Esophagus (tissue), 2 donors: ENCODE data around the gene NFASC. TPM values are rescaled to one million over a fixed set of nuclear protein-coding genes. Genes with fewer than 3 reads are reported as not detected.

Experiments
- H3K27ac ChIP-seq, 2 donors: one replicate each; pipeline ENCODE4 v1.5.1; 2013; ENCODE audit warnings: low read depth in 2 of 2, mild to moderate bottlenecking in 2 of 2, inconsistent platforms in 1 of 2, low read length in 1 of 2, moderate library complexity in 1 of 2
- H3K27me3 ChIP-seq, 2 donors: one replicate each; pipeline ENCODE4 v1.6.1; 2013; ENCODE audit warnings: low read length in 2 of 2, control low read depth in 1 of 2, mild to moderate bottlenecking in 1 of 2; ENCODE audit not compliant: insufficient read depth in 2 of 2, control insufficient read depth in 1 of 2
- H3K36me3 ChIP-seq, 2 donors: one replicate each; pipeline ENCODE4 v1.6.1; 2013; ENCODE audit warnings: low read length in 1 of 2; ENCODE audit not compliant: control insufficient read depth in 2 of 2, insufficient read depth in 2 of 2
- H3K4me1 ChIP-seq, 2 donors: one replicate each; pipeline ENCODE4 v1.6.1; 2013; ENCODE audit warnings: low read length in 1 of 2; ENCODE audit not compliant: control insufficient read depth in 2 of 2, insufficient read depth in 2 of 2
- H3K4me3 ChIP-seq, 2 donors: one replicate each; pipeline ENCODE4 v1.5.1; 2013; ENCODE audit warnings: low read length in 2 of 2, mild to moderate bottlenecking in 2 of 2, low read depth in 1 of 2, moderate library complexity in 1 of 2
- H3K9me3 ChIP-seq, 2 donors: one replicate each; pipeline ENCODE4 v1.6.1; 2013; ENCODE audit warnings: mild to moderate bottlenecking in 2 of 2, low read depth in 1 of 2, low read length in 1 of 2, moderate library complexity in 1 of 2; ENCODE audit not compliant: control insufficient read depth in 2 of 2, insufficient read depth in 1 of 2
- WGBS, 2 donors: extraction: QIAGEN DNeasy Blood & Tissue Kit; methylation state at CpG; one replicate each; pipeline ENCODE4 v1.1.7; 2013; 5-methylcytosine and 5-hydroxymethylcytosine counted together
- polyA plus RNA-seq, 2 donors: library from polyadenylated mRNA; stranded (reverse); fragments of 200-250 nt; gene quantifications; one replicate each; pipeline ENCODE4 v1.2.3, GENCODE V29; 2013
- donor health status: healthy with polysubstance abuse.
- donor health status: Bipolar disorder and iron deficiency.

NFASC gene
- polyA plus RNA-seq, 2 donors, result 6.0 to 10.6 TPM

DNA sequence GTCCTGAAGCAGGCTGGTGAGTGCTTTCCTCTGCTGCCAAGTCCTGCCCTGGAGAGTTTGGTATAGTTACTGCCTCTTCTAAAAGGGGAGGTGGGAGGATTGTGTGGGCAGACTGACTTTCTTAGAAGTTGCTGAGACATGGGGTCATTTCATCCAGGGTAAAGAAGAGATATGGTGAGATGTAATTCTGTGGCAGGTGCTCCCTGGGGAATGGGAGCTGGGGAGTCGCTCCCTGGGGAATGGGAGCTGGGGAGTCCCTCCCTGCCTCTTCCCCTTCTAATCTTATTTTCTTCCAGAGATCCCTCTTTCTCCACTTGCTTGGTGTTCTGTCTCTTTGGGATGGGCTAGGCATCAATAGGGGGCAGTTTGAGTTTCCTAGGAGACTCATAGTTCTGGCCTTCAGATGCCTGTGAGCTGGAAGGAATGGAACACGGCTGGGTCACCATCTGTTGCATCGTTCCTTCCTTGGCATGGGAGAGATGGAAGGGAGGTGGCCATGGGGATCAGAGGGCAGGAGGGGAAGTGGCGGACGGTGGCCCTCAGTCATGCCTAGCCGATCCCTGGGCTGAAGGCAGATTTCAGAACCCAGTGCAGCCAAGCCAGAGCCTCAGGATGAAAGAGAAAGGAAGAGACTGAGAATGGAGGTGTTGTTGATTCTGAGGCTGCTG, 59.0 kb downstream of the NFASC start:
- H3K4me1 ChIP-seq, result peaks cover 0 to 3% of the 10 kb centered on the region in 2 donors
- WGBS, 2 donors, result 79 to 82% methylated on average over 6 of the region's 6 CpGs
- H3K27me3 ChIP-seq, result no peaks in the 10 kb centered on the region
- H3K9me3 ChIP-seq, result no peaks in the 10 kb centered on the region
- H3K27ac ChIP-seq, result no peak overlapping the region
- no peaks in the 10 kb centered on the region for H3K36me3 ChIP-seq
- no peak overlapping the region for H3K4me3 ChIP-seq

DNA sequence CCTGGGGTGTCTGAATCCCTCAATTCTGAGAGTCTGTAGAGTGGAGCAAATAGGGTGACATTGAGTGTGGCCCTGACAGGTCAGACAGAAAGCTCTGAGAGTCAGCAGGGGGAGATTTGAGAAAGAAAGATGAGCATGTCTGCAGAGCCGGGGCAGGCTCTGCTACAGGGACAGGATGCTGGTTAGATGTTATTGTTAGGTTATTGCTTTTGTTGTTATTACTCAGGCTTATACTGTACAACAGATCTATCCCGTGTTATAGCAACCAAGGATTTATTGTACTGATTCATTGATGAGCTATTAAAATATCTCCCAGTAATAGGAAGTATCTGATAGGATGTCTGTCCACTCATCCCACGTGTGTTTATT, 59.5 kb downstream of the NFASC start:
- 77 to 81% methylated on average over 3 of the region's 3 CpGs for WGBS, 2 donors
- no peaks in the 10 kb centered on the region for H3K27me3 ChIP-seq

DNA sequence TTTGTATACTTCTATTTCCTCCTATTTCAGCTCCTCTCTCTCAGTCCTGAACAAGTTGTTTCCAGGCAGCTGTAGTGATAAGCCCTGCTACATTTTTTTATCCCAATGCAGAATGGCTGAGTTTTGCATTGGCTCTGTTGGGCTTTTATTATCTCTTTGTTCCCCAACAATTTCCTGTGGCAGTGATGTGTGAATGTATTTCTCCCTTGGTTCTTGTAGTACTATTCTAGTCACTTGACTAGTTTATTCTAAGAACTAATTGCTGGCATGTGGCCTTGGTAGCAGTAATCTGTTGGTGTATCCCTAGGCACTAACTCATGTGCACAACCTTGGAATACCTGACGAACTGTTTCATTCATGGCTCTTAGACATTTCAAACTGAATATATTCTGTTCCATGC, 60.7 kb downstream of the NFASC start:
- 81 to 89% methylated on average over 1 of the region's 1 CpG for WGBS, 2 donors
- Histone ChIP-seq H3K36me3 (no peaks in the 10 kb centered on the region), H3K4me1 (peaks cover 0 to 3% of the 10 kb centered on the region in 2 donors), H3K27ac (no peak overlapping the region), H3K27me3 (no peaks in the 10 kb centered on the region), H3K9me3 (no peaks in the 10 kb centered on the region), H3K4me3 (no peak overlapping the region)

More for the DNA sequence above, 59.5 kb downstream of the NFASC start:
- H3K4me3 ChIP-seq, result no peak overlapping the region
- H3K9me3 ChIP-seq, result no peaks in the 10 kb centered on the region
- H3K36me3 ChIP-seq, result no peaks in the 10 kb centered on the region
- H3K27ac ChIP-seq, result no peak overlapping the region
- H3K4me1 ChIP-seq, result peaks cover 0 to 3% of the 10 kb centered on the region in 2 donors

DNA sequence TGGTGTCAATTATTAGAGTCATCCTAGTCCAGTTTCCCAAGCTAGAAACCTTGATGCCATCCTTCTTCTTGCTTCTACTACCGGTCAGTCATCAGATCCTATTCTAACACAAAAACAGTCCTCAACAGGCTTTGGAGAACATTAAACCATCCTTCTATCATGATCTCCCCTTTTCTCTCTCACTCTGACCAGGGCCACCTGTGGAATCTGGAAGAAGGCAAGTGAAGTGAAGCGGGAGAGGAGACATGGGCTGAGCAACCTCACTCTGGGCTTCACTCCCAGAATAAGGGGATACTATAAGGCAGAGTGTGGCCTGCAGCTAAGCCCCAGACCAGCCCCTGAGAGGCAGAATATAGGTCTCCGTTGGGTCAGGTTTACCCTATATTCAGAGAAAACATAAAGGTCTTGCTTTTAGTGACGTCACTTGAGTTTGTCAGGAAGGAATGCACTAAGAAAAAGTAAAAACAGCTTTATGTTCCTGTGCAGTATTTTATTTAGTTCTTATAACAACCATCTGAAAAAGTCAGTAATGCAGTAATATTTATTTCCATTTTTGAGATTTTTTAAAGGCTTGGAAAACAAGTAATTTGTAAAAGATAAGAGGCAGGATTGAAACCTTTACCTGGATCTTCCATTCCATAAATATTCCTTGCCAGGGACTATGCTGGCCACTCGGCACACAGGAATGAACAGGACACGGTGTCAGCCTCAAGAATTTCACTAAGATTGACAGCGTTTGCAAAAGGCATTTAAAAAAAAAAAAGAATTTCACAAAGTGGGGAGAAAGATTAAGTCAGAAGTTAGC, 61.3 kb downstream of the NFASC start:
- no peak overlapping the region for H3K4me3 ChIP-seq
- no peaks in the 10 kb centered on the region for H3K27me3 ChIP-seq
- H3K4me1 ChIP-seq, result peaks cover 0 to 3% of the 10 kb centered on the region in 2 donors
- 86 to 87% methylated on average over 7 of the region's 7 CpGs for WGBS, 2 donors
- no peaks in the 10 kb centered on the region for H3K36me3 ChIP-seq
- no peaks in the 10 kb centered on the region for H3K9me3 ChIP-seq
- no peak overlapping the region for H3K27ac ChIP-seq

DNA sequence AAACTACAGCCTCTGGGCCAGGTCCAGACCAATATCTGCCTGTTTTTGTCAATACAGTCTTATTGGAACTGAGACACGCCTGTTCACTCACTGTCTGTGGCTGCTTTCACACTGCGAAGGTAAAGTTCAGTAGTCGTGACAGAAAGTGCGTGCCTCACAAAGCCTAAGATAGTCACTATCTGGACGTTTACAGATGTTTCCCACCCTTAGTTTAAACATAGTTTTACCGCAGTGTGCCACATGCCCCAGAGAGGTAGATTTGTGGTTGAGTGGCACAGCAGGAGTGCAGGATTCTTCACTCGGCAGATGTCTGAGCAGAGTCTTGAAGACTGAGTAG, 61.9 kb downstream of the NFASC start:
- no peaks in the 10 kb centered on the region for H3K36me3 ChIP-seq
- H3K9me3 ChIP-seq, result no peaks in the 10 kb centered on the region
- no peaks in the 10 kb centered on the region for H3K27me3 ChIP-seq
- 70 to 72% methylated on average over 7 of the region's 7 CpGs for WGBS, 2 donors
- no peak overlapping the region for H3K4me3 ChIP-seq
- no peak overlapping the region for H3K27ac ChIP-seq
- H3K4me1 ChIP-seq, result peaks cover 0 to 3% of the 10 kb centered on the region in 2 donors

DNA sequence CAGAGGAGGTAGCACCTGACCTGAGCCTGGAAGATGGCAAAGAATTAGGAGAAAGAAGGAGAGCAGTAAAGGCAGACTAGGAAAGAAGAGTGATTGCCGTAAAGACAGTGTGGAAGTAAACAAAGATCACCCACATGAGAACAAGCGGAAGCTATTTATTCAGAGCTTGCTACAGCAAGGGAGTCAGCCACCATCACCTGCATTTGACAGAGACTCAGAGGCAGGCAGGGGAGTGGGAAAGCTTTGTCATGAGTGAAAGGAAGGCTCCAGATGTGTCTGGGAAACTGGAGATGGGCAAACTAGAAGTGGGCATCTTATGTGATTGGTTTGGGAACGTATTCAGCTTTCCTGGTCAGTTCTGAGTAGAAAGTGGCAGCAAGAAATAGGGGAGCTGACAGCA, 64.5 kb downstream of the NFASC start:
- no peaks in the 10 kb centered on the region for H3K36me3 ChIP-seq
- H3K4me1 ChIP-seq, result no peaks in the 10 kb centered on the region
- no peak overlapping the region for H3K27ac ChIP-seq
- 72% methylated on average over 3 of the region's 3 CpGs for WGBS, 2 donors
- no peaks in the 10 kb centered on the region for H3K9me3 ChIP-seq
- no peak overlapping the region for H3K4me3 ChIP-seq
- H3K27me3 ChIP-seq, result no peaks in the 10 kb centered on the region

DNA sequence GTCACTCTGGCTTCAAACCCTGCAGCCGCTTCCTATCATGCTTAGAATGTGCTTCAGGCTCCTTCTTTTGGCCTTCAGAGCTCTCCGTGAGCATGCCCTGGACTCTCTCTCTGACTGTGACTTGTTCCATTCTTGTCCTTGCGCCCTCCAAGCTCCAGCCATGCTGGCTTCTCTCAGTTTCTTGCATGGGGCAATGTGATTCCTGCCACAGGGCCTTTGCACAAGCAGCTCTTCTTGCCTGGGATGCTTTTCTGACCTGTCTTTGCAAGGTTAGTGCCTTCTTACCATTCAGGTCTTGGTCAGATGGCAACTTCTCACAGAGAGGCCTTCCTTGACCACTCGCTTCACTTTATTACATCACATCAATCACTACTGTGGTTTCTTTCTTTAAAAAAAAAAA, 66.1 kb downstream of the NFASC start:
- Histone ChIP-seq H3K36me3 (no peaks in the 10 kb centered on the region), H3K9me3 (no peaks in the 10 kb centered on the region), H3K27me3 (no peaks in the 10 kb centered on the region), H3K4me3 (no peak overlapping the region), H3K4me1 (no peaks in the 10 kb centered on the region), H3K27ac (no peak overlapping the region)
- WGBS, 2 donors, result 67 to 68% methylated on average over 4 of the region's 4 CpGs

DNA sequence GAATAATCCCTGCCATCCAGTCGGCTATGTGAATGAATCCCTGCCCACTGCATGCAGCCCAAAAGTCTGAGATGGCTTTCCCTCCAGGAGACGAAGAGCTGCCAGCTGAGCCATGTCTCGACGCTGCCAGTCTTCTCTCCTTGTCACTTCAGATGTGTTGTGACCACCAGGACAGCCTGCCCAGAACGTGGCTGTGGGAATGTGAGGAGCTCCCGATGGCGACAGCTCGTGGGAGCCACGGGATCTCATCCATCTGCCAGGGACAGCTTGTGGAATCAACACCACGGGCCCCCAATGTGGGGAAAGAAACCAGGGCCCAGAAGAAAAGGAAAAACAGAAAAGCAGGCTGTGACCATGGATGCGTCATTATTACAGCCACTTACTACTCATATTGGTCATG, 67.2 kb downstream of the NFASC start:
- H3K27me3 ChIP-seq, result no peaks in the 10 kb centered on the region
- no peaks in the 10 kb centered on the region for H3K36me3 ChIP-seq
- no peak overlapping the region for H3K4me3 ChIP-seq
- 80 to 81% methylated on average over 11 of the region's 11 CpGs for whole genome bisulfite sequencing, 2 donors
- no peak overlapping the region for H3K27ac ChIP-seq
- H3K4me1 ChIP-seq, result no peaks in the 10 kb centered on the region
- no peaks in the 10 kb centered on the region for H3K9me3 ChIP-seq

DNA sequence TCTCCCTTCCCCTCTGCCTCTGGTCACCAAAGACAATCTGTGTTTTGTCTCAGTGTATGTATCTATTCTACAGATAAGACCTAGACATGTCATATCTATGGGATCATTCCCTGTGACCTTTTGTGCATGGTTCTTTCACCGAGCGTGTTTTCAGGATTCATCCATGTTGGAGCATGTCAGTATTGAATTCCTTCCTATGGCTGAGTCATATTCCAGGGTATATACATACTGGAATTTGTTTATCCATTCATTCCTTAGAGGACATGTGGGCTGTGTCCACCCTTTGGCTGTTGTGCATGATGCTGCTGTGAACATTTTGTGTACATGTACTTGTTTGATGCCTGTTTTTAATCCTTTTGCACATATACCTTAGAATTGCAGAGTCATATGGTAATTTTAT, 69.9 kb downstream of the NFASC start:
- WGBS, 2 donors, result 55 to 70% methylated on average over 2 of the region's 2 CpGs
- Histone ChIP-seq H3K4me1 (no peaks in the 10 kb centered on the region), H3K27ac (no peak overlapping the region), H3K36me3 (no peaks in the 10 kb centered on the region), H3K9me3 (no peaks in the 10 kb centered on the region), H3K4me3 (no peak overlapping the region), H3K27me3 (no peaks in the 10 kb centered on the region)
